OCI-M2 (cell line): ENCODE measurements around the gene XIRP2.
"Not testable (repeated sequence)": the region's sequence is repeated elsewhere in the genome, so short reads cannot be mapped to it uniquely, and the experiment has no call there.

ENCODE experiments used
- DNase-seq: peaks from one replicate; lab custom pipeline; 2025; ENCODE audit not compliant: unreplicated experiment; lab: John Stamatoyannopoulos, UW

Gene XIRP2

GRCh38 chr2:167049659-167050058, 161.4 kb downstream of the XIRP2 start:
- no peak for DNase-seq

DNA sequence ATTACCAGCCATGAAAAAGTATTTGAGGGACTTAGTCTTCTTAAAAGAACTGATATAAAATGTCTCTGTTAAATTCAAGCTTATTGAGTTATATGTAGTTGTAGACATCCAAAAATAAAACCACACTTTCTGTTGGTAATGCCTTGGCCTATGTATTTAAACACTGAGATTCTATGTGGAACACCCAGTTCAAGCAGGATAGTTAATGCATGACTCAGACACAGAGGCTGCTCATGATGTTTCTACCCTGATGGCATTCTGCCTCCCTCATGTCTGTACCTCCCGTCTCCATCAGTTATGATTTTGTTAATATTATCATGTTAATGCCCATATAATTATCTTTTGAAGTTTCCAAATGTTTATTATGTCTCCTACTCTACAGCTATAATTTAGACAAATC, 164.5 kb downstream of the XIRP2 start:
- DNase-seq: no peak

DNA sequence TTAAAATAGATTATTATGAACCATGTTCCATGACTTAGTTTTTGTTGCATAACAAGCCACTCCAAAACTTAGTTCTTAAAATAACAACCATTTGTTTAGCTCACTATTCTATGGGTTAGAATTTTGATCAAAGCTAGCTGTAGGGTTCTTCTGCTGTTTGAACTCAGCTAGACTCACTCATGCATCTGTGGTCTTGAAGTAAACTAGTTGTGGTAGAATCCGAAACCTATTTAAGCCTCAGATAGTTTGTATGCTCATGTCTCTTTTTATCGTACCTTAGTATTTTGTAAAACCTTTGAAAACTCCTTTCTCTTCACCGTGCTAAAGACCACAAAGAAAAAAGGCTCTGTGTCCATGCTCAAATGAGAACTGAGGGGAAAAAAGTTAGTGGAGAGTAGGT, 166.6 kb downstream of the XIRP2 start:
- DNase-seq: no peak

DNA sequence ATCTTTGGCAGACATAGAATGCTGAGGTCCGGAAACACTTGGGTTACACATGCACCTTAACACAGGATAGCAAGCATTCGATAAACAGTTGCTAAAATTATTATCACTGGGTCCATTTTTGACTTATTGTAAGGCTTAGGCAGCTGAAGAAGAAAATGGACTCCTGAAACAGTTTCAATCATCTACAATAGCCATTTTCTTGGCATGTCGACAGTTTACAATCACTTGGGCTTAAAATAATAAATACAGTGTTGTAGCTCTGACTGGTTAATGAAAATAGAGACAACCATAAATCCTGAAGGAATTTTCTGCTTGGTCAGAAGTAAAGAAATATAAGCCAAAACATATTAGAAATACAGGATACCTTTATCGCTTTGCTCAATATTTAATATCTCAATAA, 169.2 kb downstream of the XIRP2 start:
- no peak for DNase-seq

- no peak for DNase-seq
These were observed 170.9 kb downstream of the XIRP2 start for GRCh38 chr2:167059173-167059572.

DNA sequence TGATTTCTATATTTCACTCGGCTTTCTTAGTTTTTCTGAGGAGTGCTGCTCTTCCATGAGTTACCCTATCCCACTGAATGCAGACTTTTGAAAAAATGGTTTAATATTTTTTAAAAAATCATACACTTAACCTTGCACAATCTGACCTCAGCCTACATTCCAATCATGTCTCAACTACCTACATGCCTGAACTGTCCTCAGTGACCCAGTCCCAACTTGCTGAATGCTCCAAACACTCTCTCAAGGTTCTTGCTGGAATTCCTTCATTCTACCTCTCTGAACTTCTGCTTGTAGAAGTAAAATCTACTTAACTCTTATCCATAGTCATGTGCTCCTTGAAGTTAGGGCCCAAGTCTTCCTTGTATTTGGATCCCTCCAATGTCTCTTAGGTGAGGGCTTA, 181.6 kb downstream of the XIRP2 start:
- no peak for DNase-seq

GRCh38 chr2:167075708-167076107, 187.4 kb downstream of the XIRP2 start:
- DNase-seq: not testable (repeated sequence)

DNA sequence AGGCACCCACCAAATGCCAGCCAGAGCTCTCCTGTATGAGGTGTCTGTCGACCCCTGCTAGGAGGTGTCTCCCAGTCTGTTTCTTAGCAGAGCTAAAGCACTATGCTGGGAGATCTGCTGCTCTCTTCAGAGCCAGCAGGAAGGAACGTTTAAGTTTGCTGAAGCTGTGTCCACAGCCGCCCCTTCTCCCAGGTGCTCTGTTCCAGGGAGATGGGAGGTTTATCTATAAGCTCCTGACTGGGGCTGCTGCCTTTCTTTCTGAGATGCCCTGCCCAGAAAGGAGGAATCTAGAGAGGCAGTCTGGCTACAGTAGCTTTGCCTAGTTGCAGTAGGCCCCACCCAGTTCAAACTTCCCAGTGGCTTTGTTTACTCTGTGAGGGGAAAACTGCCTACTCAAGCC, 210.7 kb downstream of the XIRP2 start:
- DNase-seq: not testable (repeated sequence)

- DNase-seq: no peak
These were observed 212.2 kb downstream of the XIRP2 start for GRCh38 chr2:167100506-167100905.

DNA sequence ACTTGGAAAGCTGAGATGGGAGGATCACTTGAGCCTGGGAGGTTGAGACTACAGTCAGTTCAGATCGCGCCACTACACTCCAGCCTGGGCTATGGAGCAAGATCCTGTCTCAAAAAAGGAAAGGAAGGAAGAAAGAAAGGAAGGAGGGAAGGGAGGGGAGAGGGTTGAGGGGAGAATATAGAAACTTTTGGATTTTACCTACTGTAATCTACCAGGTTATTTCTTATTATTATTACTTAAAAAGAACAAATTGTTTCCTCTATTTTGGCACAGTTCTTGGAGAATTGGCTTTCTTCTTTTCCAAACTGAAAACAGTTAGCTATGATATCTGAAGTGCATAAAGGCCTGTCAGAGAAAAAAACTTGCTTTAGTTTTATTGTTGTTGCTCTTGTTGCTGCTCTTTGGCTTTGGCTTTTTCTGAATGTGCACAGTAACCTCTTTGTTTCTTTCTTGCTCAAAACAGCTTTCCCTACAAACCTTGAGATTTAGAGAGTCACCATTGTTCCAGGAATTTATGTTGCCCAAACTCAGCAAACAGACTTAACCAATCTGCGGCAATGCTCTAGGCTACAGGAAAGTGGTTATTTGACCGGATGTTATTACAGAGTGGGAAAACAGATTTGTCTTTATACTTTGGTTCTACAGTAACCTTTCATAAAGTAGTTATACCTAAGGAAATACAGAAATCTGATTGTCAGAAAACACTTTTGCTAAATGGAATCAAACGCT, 214.9 kb downstream of the XIRP2 start:
- DNase-seq: no peak

DNA sequence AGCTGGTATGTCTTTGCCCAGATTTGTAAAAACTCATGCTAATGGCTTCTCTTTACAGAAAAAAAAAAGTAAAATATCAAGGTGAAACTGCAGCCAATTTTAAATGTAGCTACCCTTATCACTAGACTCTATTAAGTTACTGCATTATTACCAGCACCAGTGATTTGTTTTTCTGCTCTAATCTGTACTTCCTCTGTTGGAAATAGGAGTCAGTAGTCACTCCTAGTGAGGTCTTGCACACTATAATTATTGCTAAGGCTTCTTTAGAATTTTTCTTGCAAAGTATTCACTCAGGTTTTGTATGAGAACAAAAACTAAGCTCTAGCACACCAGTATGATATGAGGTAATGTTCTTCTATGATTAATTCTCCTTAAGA, 215.5 kb downstream of the XIRP2 start:
- DNase-seq: no peak

- no peak for DNase-seq
These were observed 216.4 kb downstream of the XIRP2 start for GRCh38 chr2:167104691-167105090.

DNA sequence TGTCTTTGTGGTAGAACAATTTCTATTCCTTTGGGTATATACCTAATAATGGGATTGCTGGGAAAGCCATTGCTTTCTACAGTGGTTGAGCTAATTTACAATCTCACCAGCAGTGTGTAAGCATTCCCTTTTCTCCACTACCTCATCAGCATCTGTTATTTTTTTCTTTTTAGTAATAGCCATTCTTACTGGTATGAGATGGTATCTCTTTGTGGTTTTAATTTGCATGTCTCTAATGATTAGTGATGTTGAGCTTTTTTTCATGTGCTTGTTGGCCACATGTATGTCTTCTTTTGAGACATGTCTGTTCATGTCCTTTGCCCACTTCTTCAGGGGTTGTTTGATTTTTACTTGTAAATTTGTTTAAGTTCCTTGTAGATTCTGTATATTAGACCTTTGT, 221.4 kb downstream of the XIRP2 start:
- not testable (repeated sequence) for DNase-seq

- DNase-seq: no peak
These were observed 222.1 kb downstream of the XIRP2 start for GRCh38 chr2:167110345-167110744.

- DNase-seq: no peak
These were observed 225.7 kb downstream of the XIRP2 start for GRCh38 chr2:167114018-167114417.

- DNase-seq: no peak
These were observed 227.3 kb downstream of the XIRP2 start for GRCh38 chr2:167115541-167115940.

- DNase-seq: no peak
These were observed 234.1 kb downstream of the XIRP2 start for GRCh38 chr2:167122389-167122788.

- DNase-seq: no peak
These were observed 237.9 kb downstream of the XIRP2 start for GRCh38 chr2:167126165-167126564.

DNA sequence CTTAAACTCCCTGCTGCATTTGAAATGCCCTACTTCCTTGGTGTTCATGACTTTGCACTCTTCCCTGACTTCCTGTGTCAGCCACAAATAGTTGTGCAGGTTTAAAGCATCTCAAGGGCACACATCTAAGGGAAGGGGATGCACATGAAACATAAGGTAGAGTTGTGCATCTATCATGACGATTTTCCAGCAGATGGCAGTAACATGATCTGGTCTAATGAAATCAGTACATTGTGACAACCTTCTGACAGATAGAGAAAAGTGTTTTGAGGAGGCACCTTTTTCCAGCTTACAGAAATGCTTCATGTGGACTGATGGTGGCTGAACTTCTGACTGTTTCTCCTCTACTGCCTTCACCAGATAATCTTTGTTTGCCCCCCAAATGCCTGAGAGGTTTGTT, 238.9 kb downstream of the XIRP2 start:
- DNase-seq: no peak

DNA sequence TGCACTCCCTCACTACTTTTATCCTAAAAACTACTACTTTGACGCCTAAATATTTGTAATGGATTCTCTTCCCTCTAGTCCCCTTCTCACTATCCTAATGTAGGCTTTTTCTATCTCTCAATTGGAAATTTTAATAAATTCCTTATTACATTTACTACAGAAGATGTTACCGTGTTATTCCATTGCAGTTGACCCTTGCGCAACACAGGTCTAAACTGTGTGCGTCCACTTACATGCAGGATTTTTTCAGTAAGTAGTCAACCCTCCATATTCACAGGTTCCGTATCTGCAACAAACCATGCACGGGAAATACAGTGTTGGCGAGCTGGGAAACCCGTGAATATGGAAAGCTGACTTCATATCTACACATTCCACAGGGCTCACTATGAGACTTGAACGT, 239.8 kb downstream of the XIRP2 start:
- DNase-seq: no peak

DNA sequence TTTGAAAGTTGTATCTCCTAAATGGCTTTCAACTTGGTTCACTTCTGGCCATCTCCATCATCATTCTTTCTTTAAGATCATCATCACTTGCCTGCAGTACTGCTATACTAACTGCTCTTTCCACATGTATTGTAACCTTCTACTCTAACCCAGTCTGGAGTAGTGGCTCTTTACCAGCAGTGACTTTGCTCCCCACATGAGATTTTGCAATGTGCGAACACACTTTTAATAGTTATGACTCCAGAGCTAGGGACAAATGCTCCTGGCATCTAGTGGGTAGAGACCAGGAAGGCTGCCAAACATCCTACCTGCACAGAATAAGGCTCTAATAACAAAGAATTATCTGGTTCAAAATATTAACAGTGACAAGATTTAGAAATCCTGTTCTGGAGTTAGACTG, 243.8 kb downstream of the XIRP2 start:
- DNase-seq: no peak

DNA sequence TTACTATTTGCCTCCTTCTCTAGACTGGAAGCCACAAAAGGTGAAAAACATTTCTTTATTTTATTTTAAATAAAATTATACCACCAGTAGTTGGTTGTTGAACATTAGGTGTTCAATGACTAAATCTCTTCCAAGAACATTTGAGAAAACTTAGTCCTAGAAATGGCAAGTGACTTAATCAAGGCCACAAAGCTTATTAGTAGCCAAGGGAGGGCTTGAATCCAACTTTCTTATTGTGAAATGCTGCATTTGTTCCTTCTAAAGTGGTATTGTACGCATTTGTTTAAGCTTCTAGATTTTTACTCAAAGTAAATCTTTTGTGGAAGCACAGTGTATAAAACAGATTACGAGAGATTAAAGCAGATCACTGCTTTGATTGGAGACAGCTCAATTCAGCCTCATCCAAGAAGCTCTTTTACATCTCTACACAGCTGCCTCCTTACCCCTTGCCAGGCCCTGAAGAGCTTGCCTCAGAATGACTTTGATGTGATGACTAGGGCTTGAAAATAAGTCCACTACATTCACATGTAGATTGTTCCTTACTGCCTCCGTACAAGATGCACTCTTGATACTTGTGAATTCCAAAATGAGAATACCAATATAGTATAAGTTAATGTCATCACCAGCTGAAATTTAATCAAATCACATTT, 244.8 kb downstream of the XIRP2 start:
- no peak for DNase-seq

DNA sequence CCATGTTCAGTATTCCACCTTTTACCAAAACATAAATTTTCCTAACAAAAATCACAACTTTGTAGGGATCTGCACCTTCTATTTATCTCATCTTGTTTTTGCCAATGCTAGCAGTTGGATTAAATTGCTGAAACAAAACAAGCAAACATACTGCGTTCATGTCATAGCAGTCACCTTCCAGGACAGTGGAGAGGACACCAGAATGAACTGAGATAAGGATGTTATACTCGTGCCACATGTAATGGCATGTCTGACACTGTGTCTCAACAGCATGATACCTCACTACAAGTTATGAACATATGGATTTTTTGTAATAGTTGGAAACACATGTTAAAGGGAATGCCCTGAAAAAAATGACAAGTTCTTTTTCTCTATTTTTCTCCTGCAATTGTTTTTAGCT, 245.3 kb downstream of the XIRP2 start:
- DNase-seq: no peak
